ENCODE results near the gene CIITA.

The CIITA gene

DNA sequence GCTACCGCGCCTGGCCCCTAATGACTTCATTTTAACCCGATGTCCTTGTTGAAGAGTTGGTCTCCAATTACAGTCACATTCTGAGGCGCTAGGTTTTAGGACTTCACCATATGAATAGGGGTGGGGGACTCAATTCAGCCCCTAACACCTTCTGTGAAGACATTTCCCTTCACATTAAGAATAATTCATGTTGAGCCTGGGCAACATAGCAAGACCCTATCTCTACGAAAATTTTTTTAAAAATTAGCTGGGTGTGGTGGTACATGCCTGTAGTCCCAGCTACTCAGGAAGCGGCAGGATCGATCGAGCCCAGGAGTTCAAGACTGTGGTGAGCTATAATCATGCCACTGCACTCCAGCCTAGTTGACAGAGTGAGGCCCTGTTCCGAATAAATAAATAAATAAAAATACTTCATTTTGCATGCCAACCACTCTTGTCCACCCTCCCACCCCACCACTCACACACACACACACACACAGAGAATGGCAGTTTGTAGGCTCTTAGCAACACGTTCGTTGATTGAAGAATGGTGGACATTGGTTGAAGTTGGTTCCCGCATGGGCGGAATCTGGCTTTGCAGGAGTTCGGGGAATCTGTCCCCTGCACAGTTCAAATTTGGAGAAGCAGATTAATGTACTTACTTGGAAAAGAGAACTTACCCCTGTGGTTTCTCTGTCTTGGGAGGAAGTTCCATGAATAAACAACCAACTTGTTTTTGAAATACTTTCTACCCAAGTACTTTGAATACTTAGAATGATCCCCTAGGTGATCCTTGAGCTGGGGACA, 30.6 kb upstream of the CIITA start:
- H3K27ac ChIP-seq: no peak overlapping the region
- TF ChIP-seq, protein P1, sequence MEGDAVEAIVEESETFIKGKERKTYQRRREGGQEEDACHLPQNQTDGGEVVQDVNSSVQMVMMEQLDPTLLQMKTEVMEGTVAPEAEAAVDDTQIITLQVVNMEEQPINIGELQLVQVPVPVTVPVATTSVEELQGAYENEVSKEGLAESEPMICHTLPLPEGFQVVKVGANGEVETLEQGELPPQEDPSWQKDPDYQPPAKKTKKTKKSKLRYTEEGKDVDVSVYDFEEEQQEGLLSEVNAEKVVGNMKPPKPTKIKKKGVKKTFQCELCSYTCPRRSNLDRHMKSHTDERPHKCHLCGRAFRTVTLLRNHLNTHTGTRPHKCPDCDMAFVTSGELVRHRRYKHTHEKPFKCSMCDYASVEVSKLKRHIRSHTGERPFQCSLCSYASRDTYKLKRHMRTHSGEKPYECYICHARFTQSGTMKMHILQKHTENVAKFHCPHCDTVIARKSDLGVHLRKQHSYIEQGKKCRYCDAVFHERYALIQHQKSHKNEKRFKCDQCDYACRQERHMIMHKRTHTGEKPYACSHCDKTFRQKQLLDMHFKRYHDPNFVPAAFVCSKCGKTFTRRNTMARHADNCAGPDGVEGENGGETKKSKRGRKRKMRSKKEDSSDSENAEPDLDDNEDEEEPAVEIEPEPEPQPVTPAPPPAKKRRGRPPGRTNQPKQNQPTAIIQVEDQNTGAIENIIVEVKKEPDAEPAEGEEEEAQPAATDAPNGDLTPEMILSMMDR (conservative IDR thresholded peaks at IDR 0.05): no peak
- no peak for TF ChIP-seq ZFX (IDR thresholded peaks at IDR 0.05)

GRCh38 chr16:10847176-10847575, 29.8 kb upstream of the CIITA start:
- TF ChIP-seq, protein P1 (conservative IDR thresholded peaks at IDR 0.05): no peak
- no peak for TF ChIP-seq ZFX (IDR thresholded peaks at IDR 0.05)
- H3K27ac ChIP-seq: no peak overlapping the region

DNA sequence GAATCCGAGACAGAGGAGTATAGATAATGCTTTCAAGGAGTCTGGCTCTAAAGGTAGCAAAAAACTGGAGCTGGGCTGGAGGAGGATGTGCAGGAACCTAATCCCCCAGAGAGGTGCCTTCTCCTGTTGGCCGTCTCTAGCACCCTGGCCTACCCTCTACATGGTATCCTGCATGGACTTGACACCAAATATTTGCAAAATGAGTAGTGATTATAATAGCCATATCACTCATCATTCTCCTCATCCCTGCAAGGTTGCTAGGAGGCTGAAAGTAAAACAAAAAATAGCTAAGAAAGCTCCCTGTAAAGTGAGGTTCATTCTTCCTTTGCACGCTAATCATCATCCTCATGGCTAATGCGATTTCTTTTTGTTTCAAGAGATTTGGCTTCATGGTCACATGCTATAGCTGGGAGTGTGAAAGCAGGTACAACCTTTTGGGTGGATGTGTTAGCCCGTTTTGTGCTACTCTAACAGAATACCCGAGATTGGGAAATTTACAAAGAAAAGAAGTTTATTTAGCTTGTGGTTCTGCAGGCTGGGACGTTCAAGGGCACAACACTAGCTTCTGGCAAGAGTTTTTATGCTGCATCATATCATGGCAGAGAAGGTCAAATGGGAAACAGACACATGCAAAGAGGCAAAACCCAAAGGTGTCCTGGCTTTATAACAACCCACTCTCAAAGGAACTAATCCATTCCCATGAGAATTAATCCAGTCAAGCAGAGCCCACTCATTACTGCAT, 27.1 kb upstream of the CIITA start:
- no peak overlapping the region for H3K27ac ChIP-seq
- TF ChIP-seq, protein P1 (conservative IDR thresholded peaks at IDR 0.05): no peak
- no peak for TF ChIP-seq ZFX (IDR thresholded peaks at IDR 0.05)

DNA sequence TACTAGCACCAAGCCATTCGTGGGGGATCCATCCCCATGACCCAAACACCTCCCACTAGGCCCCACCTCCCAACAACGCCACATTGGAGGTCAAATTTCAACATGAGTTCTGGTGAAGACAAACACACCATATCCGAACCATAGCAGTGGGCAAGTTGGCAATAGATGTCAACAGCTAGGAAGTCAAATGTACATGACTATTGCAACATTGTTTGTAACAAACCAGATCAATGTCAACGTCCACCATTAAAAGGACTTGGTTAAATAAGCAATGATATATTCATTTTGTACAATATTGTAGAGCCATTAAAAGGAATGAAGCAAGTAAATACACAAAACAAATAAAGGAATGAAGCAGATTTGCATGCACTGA, 26.5 kb upstream of the CIITA start:
- TF ChIP-seq, protein P1 (conservative IDR thresholded peaks at IDR 0.05): no peak
- no peak for TF ChIP-seq ZFX (IDR thresholded peaks at IDR 0.05)

DNA sequence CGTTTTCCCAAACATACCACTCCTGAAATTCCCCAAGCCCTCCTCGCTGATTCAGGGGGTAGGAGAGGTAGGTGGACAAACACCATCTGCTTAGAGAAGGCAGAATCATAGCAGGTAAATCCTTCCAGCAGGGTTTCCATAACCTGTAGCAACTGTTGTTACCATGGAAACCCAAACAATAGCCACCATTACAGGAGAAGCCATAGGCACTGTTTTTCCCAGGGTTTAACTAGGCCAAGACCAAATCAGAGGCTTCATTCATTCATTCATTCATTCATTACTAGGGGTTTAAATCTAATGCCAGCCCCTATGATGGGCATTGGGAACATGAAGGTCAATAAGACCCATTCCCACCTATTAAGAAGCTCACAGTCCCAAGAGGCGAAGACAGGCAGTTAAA, 25.5 kb upstream of the CIITA start:
- no peak overlapping the region for H3K27ac ChIP-seq
- TF ChIP-seq ZFX (IDR thresholded peaks at IDR 0.05): no peak
- TF ChIP-seq, protein P1 (conservative IDR thresholded peaks at IDR 0.05): no peak

More for the DNA sequence above, 26.5 kb upstream of the CIITA start:
- H3K27ac ChIP-seq: no peak overlapping the region

- no peak for TF ChIP-seq ZFX (IDR thresholded peaks at IDR 0.05)
- TF ChIP-seq, protein P1 (conservative IDR thresholded peaks at IDR 0.05): no peak
- H3K27ac ChIP-seq: no peak overlapping the region
Measured at GRCh38 chr16:10852286-10852685, 24.7 kb upstream of the CIITA start.

DNA sequence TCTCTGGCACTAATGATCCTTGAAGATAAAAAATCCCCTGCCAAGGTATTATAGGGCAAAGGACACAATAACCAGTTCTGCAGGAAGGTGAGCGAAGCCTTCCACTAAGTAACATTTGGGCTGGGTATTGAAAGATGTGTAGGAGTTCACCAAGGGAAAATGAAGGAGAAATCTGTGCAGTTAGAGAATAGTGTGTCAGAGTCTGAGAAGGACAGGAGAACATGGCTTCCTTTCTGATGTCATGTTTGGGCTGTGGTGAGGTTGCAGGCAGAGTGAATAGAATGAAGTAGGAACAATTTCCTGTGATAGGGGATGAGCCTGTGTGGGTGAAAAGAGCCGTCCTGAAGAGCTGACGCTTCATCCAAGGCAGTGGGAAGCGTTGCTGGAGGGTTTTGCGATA, 24.1 kb upstream of the CIITA start:
- H3K27ac ChIP-seq: no peak overlapping the region
- TF ChIP-seq ZFX (IDR thresholded peaks at IDR 0.05): no peak
- TF ChIP-seq, protein P1 (conservative IDR thresholded peaks at IDR 0.05): no peak

Data from C4-2B (cell line).